NT2/D1 (cell line): ENCODE data around the gene SERAC1.

Experiments used
- DNase-seq: peaks from one replicate; pipeline ENCODE4 v3.0.0-alpha.2; 2011; ENCODE audit warnings: low read depth, low spot score
- H3K27me3 ChIP-seq: 2 replicates; pipeline ENCODE4 v1.6.0; 2011; ENCODE audit warnings: mild to moderate bottlenecking; ENCODE audit not compliant: insufficient read length, insufficient read depth
- H3K36me3 ChIP-seq: 2 replicates; pipeline ENCODE4 v1.6.1; 2011; ENCODE audit warnings: mild to moderate bottlenecking, low read length, mixed read lengths; ENCODE audit not compliant: insufficient read depth, insufficient read length
- H3K4me1 ChIP-seq: 2 replicates; pipeline ENCODE4 v1.5.1; 2011; ENCODE audit not compliant: insufficient read depth, insufficient read length
- H3K4me3 ChIP-seq: 2 replicates; pipeline ENCODE4 v1.5.1; 2011; ENCODE audit warnings: low read depth; ENCODE audit not compliant: insufficient read length
- H3K9ac ChIP-seq: 2 replicates; pipeline ENCODE4 v1.6.0; 2011; ENCODE audit warnings: low read depth; ENCODE audit not compliant: insufficient read length
- H3K9me3 ChIP-seq: 2 replicates; pipeline ENCODE4 v1.5.1; 2011; ENCODE audit warnings: mild to moderate bottlenecking, low read length; ENCODE audit not compliant: insufficient read depth
- SUZ12 ChIP-seq: IDR thresholded peaks from 2 replicates; pipeline ENCODE4 v1.6.1; 2011; ENCODE audit not compliant: insufficient read length, insufficient read depth; ENCODE audit errors: extremely low read depth
- YY1 ChIP-seq: IDR thresholded peaks from 2 replicates; pipeline ENCODE4 v1.6.1; 2011; ENCODE audit not compliant: insufficient read length, insufficient read depth
- ZNF274 ChIP-seq: IDR thresholded peaks from 2 replicates; pipeline ENCODE4 v1.6.1; 2011; ENCODE audit warnings: mild to moderate bottlenecking, low read depth, low read length

Gene SERAC1

GRCh38 chr6:158072083-158072721, 95.9 kb downstream of the SERAC1 start:
- Histone ChIP-seq H3K4me3 (no peak overlapping the region), H3K4me1 (peaks cover 8% of the 10 kb centered on the region), H3K9me3 (no peaks in the 10 kb centered on the region), H3K36me3 (peaks cover 45% of the 10 kb centered on the region), H3K27me3 (no peaks in the 10 kb centered on the region), H3K9ac (no peak overlapping the region)
- peak; percentile 27 for DNase-seq
- TF ChIP-seq ZNF274 (no peak), SUZ12 (no peak)

GRCh38 chr6:158071121-158072082, 96.7 kb downstream of the SERAC1 start:
- TF ChIP-seq SUZ12 (no peak), ZNF274 (no peak), YY1 (no peak)
- H3K36me3 ChIP-seq: peaks cover 47% of the 10 kb centered on the region
- H3K9me3 ChIP-seq: no peaks in the 10 kb centered on the region
- H3K4me1 ChIP-seq: peaks cover 8% of the 10 kb centered on the region
- no peak overlapping the region for H3K9ac ChIP-seq
- no peaks in the 10 kb centered on the region for H3K27me3 ChIP-seq
- no peak for DNase-seq
- H3K4me3 ChIP-seq: no peak overlapping the region

- H3K27me3 ChIP-seq: no peaks in the 10 kb centered on the region
- H3K4me3 ChIP-seq: no peak overlapping the region
- H3K4me1 ChIP-seq: peaks cover 8% of the 10 kb centered on the region
- no peak for DNase-seq
- H3K36me3 ChIP-seq: peaks cover 43% of the 10 kb centered on the region
- TF ChIP-seq SUZ12 (no peak), ZNF274 (no peak), YY1 (no peak)
- no peak overlapping the region for H3K9ac ChIP-seq
- no peaks in the 10 kb centered on the region for H3K9me3 ChIP-seq
Observed at GRCh38 chr6:158070513-158070912, 97.5 kb downstream of the SERAC1 start.

GRCh38 chr6:158069800-158070195, 98.3 kb downstream of the SERAC1 start:
- H3K27me3 ChIP-seq: no peaks in the 10 kb centered on the region
- no peak overlapping the region for H3K9ac ChIP-seq
- no peak overlapping the region for H3K4me3 ChIP-seq
- H3K4me1 ChIP-seq: peaks cover 8% of the 10 kb centered on the region
- no peak for TF ChIP-seq ZNF274
- no peak for TF ChIP-seq YY1
- no peak for TF ChIP-seq SUZ12
- no peaks in the 10 kb centered on the region for H3K9me3 ChIP-seq
- no peak for DNase-seq
- H3K36me3 ChIP-seq: peaks cover 49% of the 10 kb centered on the region

- Histone ChIP-seq H3K4me3 (no peak overlapping the region), H3K36me3 (peaks cover 54% of the 10 kb centered on the region), H3K9me3 (no peaks in the 10 kb centered on the region), H3K27me3 (no peaks in the 10 kb centered on the region), H3K4me1 (peaks cover 8% of the 10 kb centered on the region), H3K9ac (no peak overlapping the region)
- no peak for DNase-seq
- TF ChIP-seq ZNF274 (no peak), SUZ12 (no peak), YY1 (no peak)
Observed at GRCh38 chr6:158068893-158069799, 98.9 kb downstream of the SERAC1 start.

GRCh38 chr6:158068156-158068892, 99.7 kb downstream of the SERAC1 start:
- no peak overlapping the region for H3K4me3 ChIP-seq
- no peak for TF ChIP-seq ZNF274
- no peak for TF ChIP-seq YY1
- no peak for TF ChIP-seq SUZ12

More at GRCh38 chr6:158068156-158068892, 99.7 kb downstream of the SERAC1 start:
- Histone ChIP-seq H3K4me1 (peaks cover 8% of the 10 kb centered on the region), H3K9ac (no peak overlapping the region), H3K9me3 (no peaks in the 10 kb centered on the region), H3K27me3 (no peaks in the 10 kb centered on the region), H3K36me3 (peaks cover 57% of the 10 kb centered on the region)
- DNase-seq: no peak
